Measurements from ENCODE around the gene PASK.
"Not testable (repeated sequence)": the region's sequence is repeated elsewhere in the genome, so short reads cannot be mapped to it uniquely, and the experiment has no call there.

The PASK gene

GRCh38 chr2:241109210-241110088, 39.8 kb downstream of the PASK start:
- in situ Hi-C loops (cut with HindIII; ENCODE audit: low sequenced_read_pairs), result loop anchor here (5.0 to 10.0 kb wide), 4 partner anchors 33 to 265 kb away; no protein-coding TSS in a partner anchor

- in situ Hi-C loops (cut with HindIII; ENCODE audit: low sequenced_read_pairs), result loop anchor here (5.0 kb wide), 3 partner anchors 34 to 99 kb away; no protein-coding TSS in a partner anchor
Measured at GRCh38 chr2:241108271-241109209, 40.7 kb downstream of the PASK start.

- in situ Hi-C loops (cut with HindIII; ENCODE audit: low sequenced_read_pairs), result loop anchor here (5.0 kb wide), 3 partner anchors 35 to 100 kb away; no protein-coding TSS in a partner anchor
Measured at GRCh38 chr2:241107031-241107783, 42.1 kb downstream of the PASK start.

- in situ Hi-C loops (cut with HindIII; ENCODE audit: low sequenced_read_pairs), result loop anchor here (5.0 kb wide), 3 partner anchors 37 to 102 kb away; no protein-coding TSS in a partner anchor
Measured at GRCh38 chr2:241105641-241106040, 43.6 kb downstream of the PASK start.

GRCh38 chr2:241104611-241105010, 44.7 kb downstream of the PASK start:
- in situ Hi-C loops (cut with HindIII; ENCODE audit: low sequenced_read_pairs), result loop anchor here (5.0 kb wide), 3 partner anchors 38 to 103 kb away; no protein-coding TSS in a partner anchor

DNA sequence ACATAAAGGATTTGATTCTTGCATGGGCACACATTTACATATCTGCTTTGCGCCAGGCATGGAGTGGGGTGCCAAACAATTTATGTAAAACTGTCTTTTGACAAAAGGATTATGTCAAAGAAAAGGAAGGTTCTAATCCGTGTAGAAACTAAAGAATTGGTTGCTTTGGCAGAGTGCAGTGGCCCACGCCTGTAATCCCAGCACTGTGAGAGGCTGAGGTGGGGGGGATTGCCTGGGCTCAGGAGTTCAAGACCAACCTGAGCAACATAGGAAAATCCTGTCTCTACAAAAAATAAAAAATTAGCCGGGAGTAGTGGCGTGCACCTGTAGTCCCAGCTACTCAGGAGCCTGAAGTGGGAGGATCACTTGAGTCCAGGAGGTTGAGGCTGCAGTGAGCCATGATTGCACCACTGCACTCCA, 46.1 kb downstream of the PASK start:
- in situ Hi-C loops (cut with HindIII; ENCODE audit: low sequenced_read_pairs), result no loop called here

DNA sequence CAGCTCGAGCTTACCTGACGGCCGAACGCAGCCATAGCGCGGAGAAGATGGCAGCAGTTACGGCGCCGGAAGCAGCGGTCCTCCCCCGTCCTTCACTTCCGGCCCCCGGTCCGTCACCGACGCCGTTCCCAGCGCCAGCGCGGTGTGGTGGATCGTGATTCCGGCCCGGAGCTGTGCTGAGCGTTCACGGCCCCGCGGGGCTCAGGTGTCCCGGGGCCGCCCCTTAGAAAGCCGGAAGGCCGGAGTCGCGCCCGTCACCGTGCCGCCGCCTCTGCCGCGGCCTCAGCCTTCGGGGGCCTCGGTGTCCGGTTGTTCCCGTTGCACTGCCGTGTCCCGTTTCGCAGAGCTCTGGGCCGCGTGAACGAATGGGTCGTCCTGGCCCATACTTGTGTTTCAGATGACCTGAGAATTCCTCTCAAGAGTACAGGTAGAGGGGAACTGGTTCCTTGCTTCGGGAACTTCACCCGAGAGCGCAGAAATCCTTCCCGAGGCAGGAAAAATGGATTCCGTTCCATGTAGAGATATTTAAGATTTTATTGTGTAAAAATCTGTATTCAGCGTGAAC, 47.0 kb downstream of the PASK start, which contains the start of gene MTERF4:
Gene MTERF4, minus strand, starts transcription at position 49 of the 565 bp plus-strand sequence. Its CDS starts 14 bp downstream, at position 35.
- in situ Hi-C loops (cut with HindIII; ENCODE audit: low sequenced_read_pairs), result no loop called here

- in situ Hi-C loops (cut with HindIII; ENCODE audit: low sequenced_read_pairs), result no loop called here
Measured at GRCh38 chr2:241099246-241099645, 50.0 kb downstream of the PASK start.

GRCh38 chr2:241096979-241097378, 52.3 kb downstream of the PASK start:
- in situ Hi-C loops (cut with HindIII; ENCODE audit: low sequenced_read_pairs), result no loop called here

DNA sequence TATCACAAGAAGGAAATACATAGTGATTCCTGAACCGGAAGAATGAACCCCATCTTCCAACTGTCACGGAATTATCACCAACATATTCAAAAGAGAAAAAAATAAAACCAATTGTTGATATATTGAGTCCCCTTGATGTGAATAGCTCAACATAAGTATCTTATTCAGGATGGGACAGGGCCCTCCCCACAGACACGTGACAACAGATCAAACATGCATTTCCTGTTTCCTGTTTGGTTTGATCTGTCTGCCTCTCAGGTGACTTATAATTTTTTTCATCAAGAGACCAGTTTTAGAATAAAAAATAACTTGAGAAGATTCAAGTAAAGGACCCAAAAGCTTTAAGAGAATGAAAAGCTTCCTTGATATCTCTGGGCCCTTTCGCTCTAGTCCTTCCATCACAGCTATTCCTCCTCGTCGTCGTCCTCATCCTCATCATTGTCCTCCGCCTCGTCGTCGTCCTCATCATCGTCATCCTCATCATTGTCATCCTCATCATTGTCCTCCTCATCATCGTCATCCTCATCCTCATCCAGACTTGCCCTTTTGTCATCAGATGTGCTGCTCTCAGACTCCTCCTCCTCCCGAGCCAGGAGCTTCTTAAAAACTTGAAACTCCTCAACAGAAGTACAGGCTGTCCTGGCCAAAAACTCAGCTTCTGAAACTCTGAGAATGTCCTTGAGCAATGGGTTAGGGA, 53.5 kb downstream of the PASK start:
- in situ Hi-C loops (cut with HindIII; ENCODE audit: low sequenced_read_pairs), result no loop called here

DNA sequence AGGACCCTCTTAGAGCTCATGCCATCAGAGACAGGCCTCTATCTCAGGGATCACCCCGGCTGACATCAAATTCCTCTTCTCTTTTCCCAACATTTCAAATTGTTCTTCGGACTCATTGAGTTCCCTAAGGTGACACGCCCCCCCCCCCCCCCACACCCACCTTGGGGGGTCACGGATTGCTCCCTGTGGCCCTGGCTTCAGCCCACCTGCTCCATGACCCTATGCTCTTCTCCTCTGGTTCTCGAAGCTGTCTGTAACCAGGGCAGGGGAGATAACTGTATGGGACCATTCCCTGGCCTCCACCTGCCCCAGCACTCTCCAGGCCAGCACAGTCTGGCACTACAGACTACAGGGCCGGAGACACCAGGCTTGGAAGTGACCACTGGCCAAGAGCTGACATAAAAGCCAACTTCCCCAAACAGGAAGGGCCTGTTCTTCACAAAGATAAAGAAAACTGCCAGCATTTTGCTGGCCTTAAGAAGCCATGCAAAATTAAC, 54.3 kb downstream of the PASK start:
- in situ Hi-C loops (cut with HindIII; ENCODE audit: low sequenced_read_pairs), result no loop called here

GRCh38 chr2:241094172-241094571, 55.1 kb downstream of the PASK start:
- in situ Hi-C loops (cut with HindIII; ENCODE audit: low sequenced_read_pairs), result no loop called here

DNA sequence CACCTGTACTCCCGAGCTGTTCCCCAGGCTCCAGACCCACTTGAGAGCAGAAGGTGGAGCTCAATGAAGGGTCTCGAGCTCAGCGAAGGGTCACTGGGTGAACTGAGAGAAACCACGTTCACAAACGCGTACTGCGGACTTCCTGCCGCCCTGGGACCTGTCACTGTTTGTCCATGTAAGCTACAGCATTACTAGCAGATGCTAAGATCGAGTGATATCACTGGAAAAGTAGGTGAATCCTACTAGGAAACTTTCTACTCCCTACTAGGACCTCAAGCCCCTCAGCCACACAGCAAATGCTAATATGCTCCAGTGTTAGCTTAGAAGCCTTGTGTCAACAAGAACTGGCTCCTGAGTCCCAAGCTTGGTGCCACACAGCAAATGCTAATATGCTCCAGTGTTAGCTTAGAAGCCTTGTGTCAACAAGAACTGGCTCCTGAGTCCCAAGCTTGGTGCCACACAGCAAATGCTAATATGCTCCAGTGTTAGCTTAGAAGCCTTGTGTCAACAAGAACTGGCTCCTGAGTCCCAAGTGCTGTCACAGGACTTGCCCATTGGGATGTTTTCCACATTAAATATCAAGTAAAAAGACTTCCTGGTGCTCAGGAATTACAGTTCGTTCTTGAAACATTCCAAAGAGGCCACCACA, 56.0 kb downstream of the PASK start:
- in situ Hi-C loops (cut with HindIII; ENCODE audit: low sequenced_read_pairs), result not testable (repeated sequence)

DNA sequence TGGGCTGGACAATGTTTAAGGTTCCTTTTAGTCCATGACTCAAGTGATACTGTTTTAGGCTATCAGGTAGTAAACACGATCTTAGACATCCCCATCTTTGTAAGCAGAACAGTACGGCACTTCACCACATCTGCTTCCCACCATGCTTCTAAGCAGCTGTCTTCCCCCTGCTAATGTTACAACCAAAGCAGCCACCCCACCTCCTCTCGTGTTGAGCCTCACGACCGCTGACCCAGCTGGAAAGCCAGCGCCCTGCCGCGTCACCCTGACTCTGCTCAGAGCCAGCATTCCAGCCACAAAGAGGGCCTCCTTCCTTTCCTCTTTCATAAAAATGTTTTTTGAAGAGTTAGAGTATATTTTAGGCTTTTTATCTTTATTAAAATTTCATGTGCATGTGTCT, 56.6 kb downstream of the PASK start:
- in situ Hi-C loops (cut with HindIII; ENCODE audit: low sequenced_read_pairs), result no loop called here

GRCh38 chr2:241091734-241092445, 57.4 kb downstream of the PASK start:
- in situ Hi-C loops (cut with HindIII; ENCODE audit: low sequenced_read_pairs), result no loop called here

GRCh38 chr2:241091201-241091600, 58.1 kb downstream of the PASK start:
- in situ Hi-C loops (cut with HindIII; ENCODE audit: low sequenced_read_pairs), result no loop called here

DNA sequence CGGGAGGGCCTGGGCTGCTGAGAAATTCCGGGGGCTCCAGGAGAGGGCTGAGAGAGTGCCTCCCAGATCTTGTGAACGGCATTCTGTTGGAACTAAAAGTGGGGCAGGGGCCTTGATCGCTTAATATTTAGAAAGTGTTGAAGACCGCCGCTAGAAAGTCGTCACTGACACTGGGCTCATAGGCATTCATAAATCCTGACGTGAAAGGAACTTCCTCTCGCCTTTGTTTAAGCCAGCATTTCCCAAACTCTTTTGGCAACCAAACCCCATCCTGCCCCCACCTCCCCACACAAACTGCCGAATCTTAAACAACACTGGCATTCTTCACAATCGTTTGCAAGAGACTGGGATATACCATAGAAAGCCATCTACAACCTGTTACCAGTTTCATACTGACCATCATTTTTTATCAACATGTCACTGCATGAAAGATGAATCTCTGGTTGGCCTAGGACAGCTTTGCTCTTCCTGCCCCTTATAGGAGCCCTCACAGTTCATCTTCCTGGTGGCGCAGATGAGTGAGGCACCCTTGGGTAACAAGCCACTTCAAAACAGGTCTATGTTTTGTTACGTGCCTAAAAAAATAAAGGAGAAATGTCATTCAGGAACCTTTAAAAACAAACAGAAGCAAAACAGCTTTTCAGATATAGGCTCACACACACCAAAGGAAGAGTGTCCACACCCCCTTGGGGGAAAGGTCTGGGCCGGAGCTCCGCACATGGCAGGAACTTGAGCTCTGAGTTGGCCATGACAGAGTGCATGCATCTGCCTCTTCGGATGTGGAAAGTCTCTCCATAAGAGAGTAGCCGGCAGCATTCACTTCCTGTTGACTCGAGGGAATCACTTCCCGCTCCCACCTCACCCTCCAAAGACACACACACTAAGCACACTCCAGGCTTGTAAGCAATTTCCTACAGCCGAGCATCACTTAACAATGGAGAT, 60.2 kb downstream of the PASK start:
- in situ Hi-C loops (cut with HindIII; ENCODE audit: low sequenced_read_pairs), result loop anchor here (10.0 kb wide), 1 partner anchor 94 kb away; the partner anchor contains the start of gene SNED1

Data from endothelial cell of hepatic sinusoid (primary cell).